Stomach smooth muscle (tissue), 2 donors: ENCODE data around the gene F2RL1.
"Not testable (repeated sequence)": the region's sequence is repeated elsewhere in the genome, so short reads cannot be mapped to it uniquely, and the experiment has no call there.

ENCODE experiments used
- H3K27ac ChIP-seq: one replicate; pipeline ENCODE4 v1.7.0; 2013; ENCODE audit warnings: mild to moderate bottlenecking, low read length, inconsistent platforms
- H3K27me3 ChIP-seq, 2 donors: one replicate each; pipeline ENCODE4 v1.7.0; 2013; ENCODE audit warnings: low read length in 2 of 2; ENCODE audit not compliant: insufficient read depth in 2 of 2, control insufficient read depth in 1 of 2
- H3K36me3 ChIP-seq, 2 donors: one replicate each; pipeline ENCODE4 v1.7.0; 2013; ENCODE audit warnings: low read length in 2 of 2; ENCODE audit not compliant: control insufficient read depth in 2 of 2, insufficient read depth in 2 of 2
- H3K4me1 ChIP-seq: one replicate; pipeline ENCODE4 v1.7.0; 2013; ENCODE audit warnings: low read length; ENCODE audit not compliant: control insufficient read depth, insufficient read depth
- H3K4me3 ChIP-seq, 2 donors: one replicate each; pipeline ENCODE4 v1.7.0; 2013; ENCODE audit warnings: low read length in 2 of 2
- H3K9ac ChIP-seq, 2 donors: one replicate each; pipeline ENCODE4 v1.7.0; 2013; ENCODE audit warnings: low read length in 2 of 2, mild to moderate bottlenecking in 1 of 2
- H3K9me3 ChIP-seq, 2 donors: one replicate each; pipeline ENCODE4 v1.7.0; 2013; ENCODE audit warnings: low read length in 2 of 2; ENCODE audit not compliant: control insufficient read depth in 2 of 2
- donor health status: healthy.
- donor health status: Pancreatic carcinoma.

F2RL1 gene

GRCh38 chr5:76820526-76820890 lies 1.7 kb downstream of the F2RL1 start:
- Histone ChIP-seq H3K4me1 (peaks cover 8% of the 10 kb centered on the region), H3K27ac (no peak overlapping the region), H3K27me3 (peaks cover 13 to 23% of the 10 kb centered on the region in 2 donors), H3K36me3 (no peaks in the 10 kb centered on the region), H3K9me3 (no peaks in the 10 kb centered on the region), H3K9ac (no peak overlapping the region), H3K4me3 (no peak overlapping the region)

DNA sequence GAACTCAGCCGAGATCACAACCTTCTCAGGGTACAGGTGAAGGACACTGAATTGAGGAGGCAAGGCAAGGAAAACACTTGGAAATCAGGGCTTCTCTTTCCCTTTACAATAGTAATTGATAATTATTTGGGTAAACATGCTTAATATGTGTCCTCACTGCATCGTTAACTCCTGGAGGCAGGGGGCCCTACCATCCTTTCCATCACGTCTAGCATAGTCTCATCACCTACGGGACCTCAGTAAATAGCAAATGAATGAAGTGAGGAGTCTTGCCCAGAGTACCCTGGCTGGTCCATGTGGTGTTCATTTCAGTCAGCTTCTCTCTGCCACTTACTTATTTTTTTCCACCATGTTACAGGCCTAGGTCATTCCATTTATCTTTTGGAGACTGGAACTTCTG lies 2.3 kb downstream of the F2RL1 start:
- no peak overlapping the region for H3K4me3 ChIP-seq
- no peak overlapping the region for H3K9ac ChIP-seq
- H3K27me3 ChIP-seq, result peaks cover 13 to 23% of the 10 kb centered on the region in 2 donors
- H3K27ac ChIP-seq, result no peak overlapping the region
- H3K36me3 ChIP-seq, result no peaks in the 10 kb centered on the region
- no peaks in the 10 kb centered on the region for H3K9me3 ChIP-seq
- peaks cover 8% of the 10 kb centered on the region for H3K4me1 ChIP-seq

DNA sequence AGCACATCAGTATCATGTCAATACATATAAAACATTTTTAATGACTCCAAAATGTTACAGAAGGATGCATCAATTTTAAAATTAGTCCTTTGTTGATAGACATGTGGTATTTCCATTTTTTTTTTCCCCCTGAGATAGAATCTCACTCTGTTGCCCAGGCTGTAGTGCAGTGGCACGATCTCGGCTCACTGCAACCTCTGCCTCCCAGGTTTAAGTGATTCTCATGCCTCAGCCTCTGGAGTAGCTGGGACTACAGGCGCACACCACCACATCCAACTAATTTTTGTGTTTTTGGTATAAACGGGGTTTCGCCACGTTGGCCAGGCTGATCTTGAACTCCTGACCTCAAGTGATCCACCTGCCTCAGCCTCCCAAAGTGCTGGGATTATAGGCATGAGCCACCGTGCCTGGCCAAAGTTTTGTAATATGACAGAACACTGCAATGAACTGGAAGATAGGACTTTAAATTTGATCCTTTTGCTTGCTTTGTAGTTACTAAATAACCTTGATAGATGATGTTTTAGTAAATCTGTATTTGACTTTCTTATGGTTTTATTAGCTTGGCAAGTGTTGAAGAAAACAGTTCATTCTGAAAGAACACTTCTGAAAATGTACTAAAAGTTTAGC lies 3.4 kb downstream of the F2RL1 start:
- not testable (repeated sequence) for H3K36me3 ChIP-seq, H3K9ac ChIP-seq, H3K4me1 ChIP-seq, H3K27ac ChIP-seq, H3K9me3 ChIP-seq, H3K4me3 ChIP-seq
- H3K27me3 ChIP-seq, result peaks cover 13 to 23% of the 10 kb centered on the region in 2 donors

GRCh38 chr5:76826416-76826815 lies 7.6 kb downstream of the F2RL1 start:
- H3K4me1 ChIP-seq, H3K9me3 ChIP-seq, H3K4me3 ChIP-seq, H3K9ac ChIP-seq, H3K27me3 ChIP-seq, H3K36me3 ChIP-seq, H3K27ac ChIP-seq: not testable (repeated sequence)

DNA sequence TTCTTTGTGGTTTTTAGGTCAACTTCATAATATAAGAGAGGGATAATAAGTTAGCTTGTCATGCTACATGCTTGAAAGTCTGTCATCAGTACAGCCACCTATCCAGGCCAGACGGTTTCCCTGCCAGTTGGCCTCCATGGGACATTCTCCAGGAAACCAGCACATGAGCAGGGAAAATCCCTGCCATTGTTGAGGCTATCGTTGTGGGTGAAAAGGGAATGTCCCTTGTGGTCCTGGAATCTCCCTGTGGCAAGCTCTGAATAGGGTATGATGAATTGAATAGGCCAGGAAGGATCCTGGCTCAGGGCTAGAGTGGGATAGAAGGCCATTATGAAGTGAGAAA lies 12.3 kb downstream of the F2RL1 start:
- H3K27me3 ChIP-seq, result no peaks in the 10 kb centered on the region
- H3K9me3 ChIP-seq, result no peaks in the 10 kb centered on the region
- H3K4me3 ChIP-seq, result no peak overlapping the region
- no peak overlapping the region for H3K27ac ChIP-seq
- H3K9ac ChIP-seq, result no peak overlapping the region
- H3K4me1 ChIP-seq, result no peaks in the 10 kb centered on the region
- H3K36me3 ChIP-seq, result no peaks in the 10 kb centered on the region

- Histone ChIP-seq H3K4me3 (no peak overlapping the region), H3K9ac (no peak overlapping the region), H3K27ac (no peak overlapping the region), H3K9me3 (no peaks in the 10 kb centered on the region), H3K4me1 (no peaks in the 10 kb centered on the region), H3K36me3 (no peaks in the 10 kb centered on the region), H3K27me3 (no peaks in the 10 kb centered on the region)
These were observed 17.4 kb downstream of the F2RL1 start for GRCh38 chr5:76836181-76836580.

DNA sequence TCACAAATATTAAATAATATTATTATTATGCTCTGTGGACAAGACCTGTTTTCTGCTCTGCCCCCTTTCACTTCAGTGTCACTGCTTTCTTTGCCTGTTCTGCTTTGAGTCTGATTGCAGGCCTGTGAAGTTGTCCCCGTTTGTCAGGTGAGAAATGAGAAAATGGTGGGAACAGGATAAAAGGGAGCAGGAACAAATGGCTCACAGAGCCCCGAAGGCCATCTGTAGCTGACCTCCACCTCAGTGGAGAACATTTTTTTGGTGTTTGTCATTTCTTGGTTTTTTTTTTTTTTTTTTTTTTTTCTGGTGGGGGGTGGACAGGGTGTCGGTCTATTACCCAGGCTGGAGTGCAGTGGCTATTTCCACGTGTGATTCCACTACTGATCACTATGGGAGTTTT lies 17.8 kb downstream of the F2RL1 start:
- H3K36me3 ChIP-seq, result no peaks in the 10 kb centered on the region
- no peaks in the 10 kb centered on the region for H3K4me1 ChIP-seq
- no peak overlapping the region for H3K9ac ChIP-seq
- no peaks in the 10 kb centered on the region for H3K27me3 ChIP-seq
- H3K9me3 ChIP-seq, result no peaks in the 10 kb centered on the region
- no peak overlapping the region for H3K27ac ChIP-seq
- no peak overlapping the region for H3K4me3 ChIP-seq

- Histone ChIP-seq H3K27ac (no peak overlapping the region), H3K36me3 (no peaks in the 10 kb centered on the region), H3K27me3 (no peaks in the 10 kb centered on the region), H3K9me3 (no peaks in the 10 kb centered on the region), H3K4me1 (no peaks in the 10 kb centered on the region), H3K4me3 (no peak overlapping the region), H3K9ac (no peak overlapping the region)
These were observed 19.8 kb downstream of the F2RL1 start for GRCh38 chr5:76838481-76839261.

DNA sequence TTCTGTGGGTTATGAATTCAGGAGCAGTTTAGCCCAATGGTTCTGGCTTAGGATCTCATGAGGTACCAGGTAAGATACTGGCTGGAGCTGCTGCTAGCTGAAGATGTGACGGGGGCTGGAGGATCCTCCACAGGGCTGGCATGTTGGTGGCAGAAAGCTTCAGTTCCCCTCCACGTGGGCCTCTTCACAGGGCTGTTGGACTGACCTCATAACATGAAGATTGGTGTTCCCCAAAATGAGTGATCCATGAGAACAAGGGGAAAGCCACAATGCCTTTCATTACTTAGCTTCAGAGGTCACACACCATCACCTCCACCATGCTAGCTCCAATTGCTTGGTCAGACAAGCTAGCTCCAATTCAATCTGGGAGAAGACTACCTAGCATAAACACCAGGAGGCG lies 22.5 kb downstream of the F2RL1 start:
- Histone ChIP-seq H3K27me3 (no peaks in the 10 kb centered on the region), H3K27ac (no peak overlapping the region), H3K36me3 (no peaks in the 10 kb centered on the region), H3K4me1 (no peaks in the 10 kb centered on the region), H3K9ac (no peak overlapping the region), H3K9me3 (no peaks in the 10 kb centered on the region), H3K4me3 (no peak overlapping the region)

- no peaks in the 10 kb centered on the region for H3K4me1 ChIP-seq
- no peak overlapping the region for H3K4me3 ChIP-seq
These were observed 27.1 kb downstream of the F2RL1 start for GRCh38 chr5:76845890-76846289.

More at GRCh38 chr5:76845890-76846289, 27.1 kb downstream of the F2RL1 start:
- H3K27me3 ChIP-seq, result no peaks in the 10 kb centered on the region
- no peak overlapping the region for H3K27ac ChIP-seq
- no peaks in the 10 kb centered on the region for H3K9me3 ChIP-seq
- H3K9ac ChIP-seq, result no peak overlapping the region
- H3K36me3 ChIP-seq, result no peaks in the 10 kb centered on the region
